ENCODE data around the gene SLC25A47.
"Not testable (repeated sequence)": the region's sequence is repeated elsewhere in the genome, so short reads cannot be mapped to it uniquely, and the experiment has no call there.

SLC25A47 gene

DNA sequence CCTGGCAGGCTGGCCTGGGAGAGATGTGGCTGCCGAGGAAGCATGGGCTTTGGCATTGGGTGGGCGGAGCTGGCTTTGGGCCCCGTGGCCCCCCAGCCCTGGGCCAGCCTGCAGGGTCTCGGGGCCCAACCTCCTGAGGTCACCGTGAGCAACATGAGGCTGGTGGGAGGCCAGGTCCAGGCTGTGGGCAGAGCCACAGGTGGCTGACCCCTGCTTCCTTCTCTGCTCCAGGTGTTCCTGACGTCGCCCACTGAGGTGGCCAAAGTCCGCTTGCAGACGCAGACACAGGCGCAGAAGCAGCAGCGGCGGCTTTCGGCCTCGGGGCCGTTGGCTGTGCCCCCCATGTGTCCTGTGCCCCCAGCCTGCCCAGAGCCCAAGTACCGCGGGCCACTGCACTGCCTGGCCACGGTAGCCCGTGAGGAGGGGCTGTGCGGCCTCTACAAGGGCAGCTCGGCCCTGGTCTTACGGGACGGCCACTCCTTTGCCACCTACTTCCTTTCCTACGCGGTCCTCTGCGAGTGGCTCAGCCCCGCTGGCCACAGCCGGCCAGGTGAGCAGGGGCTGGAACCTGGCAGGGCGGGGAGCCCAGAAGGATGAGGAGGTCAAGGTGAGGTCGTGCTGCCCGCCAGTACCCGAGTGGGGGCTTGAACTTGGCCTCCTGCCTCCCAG is 5.5 kb downstream of the SLC25A47 start:
- DNase-seq = no peak

DNA sequence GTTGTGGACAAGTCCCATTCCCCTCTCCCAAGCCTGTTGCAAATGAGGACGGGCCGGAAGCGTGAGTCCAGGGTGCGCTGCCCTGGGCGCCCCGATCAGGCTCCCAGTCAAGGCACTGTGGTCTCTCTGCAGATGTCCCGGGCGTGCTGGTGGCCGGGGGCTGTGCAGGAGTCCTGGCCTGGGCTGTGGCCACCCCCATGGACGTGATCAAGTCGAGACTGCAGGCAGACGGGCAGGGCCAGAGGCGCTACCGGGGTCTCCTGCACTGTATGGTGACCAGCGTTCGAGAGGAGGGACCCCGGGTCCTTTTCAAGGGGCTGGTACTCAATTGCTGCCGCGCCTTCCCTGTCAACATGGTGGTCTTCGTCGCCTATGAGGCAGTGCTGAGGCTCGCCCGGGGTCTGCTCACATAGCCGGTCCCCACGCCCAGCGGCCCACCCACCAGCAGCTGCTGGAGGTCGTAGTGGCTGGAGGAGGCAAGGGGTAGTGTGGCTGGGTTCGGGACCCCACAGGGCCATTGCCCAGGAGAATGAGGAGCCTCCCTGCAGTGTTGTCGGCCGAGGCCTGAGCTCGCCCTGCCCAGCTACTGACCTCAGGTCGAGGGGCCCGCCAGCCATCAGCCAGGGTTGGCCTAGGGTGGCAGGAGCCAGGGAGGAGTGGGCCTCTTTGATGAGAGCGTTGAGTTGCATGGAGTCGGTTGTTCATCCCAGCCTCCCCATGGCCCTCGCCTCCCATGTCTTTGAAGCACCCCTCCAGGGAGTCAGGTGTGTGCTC is 6.3 kb downstream of the SLC25A47 start:
- DNase-seq = no peak

DNA sequence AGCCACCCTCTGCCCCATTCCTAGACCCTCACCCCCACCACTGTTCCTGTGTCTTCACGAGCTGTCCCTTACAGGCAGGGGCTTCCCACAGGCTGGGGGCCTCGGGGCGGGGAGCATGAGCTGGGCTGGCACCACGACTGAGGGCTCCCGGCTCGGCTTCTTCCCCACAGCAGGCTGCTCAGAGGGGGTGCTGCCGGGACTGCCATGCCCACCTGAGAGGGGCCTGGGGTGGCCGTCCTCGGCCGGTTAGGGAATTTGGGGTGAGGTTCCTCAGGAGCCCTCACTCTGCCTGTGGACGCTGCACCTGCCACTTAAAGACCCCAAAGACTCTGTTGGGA is 6.8 kb downstream of the SLC25A47 start:
- DNase-seq = no peak

DNA sequence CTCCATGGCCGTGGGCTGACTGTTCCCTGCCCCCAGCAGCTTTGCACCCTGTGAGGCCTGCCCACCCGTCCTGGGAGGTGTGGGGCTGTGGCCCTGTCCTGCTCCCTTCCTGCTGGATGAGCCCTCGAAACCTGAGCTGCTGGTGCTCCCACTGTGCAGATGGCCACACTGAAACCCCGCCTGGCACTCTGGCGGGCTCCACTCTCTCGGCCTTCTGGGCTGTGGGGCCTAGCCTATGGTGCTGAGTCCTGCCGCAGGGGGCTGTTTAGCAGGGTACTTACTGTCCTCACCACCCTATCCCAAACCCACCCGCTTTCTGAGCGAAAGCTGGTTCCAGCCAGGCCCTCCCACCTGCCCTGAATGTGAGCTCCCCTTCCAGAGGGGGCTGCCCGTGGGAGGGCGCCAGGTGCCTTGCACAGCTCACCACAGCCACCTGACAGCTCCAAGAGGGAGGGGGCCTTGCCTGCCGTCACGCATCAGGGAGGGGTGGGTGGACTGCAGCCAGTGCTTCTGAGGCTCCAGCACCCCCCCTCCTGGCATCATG is 7.3 kb downstream of the SLC25A47 start:
- DNase-seq = peak; percentile 59 to 87

DNA sequence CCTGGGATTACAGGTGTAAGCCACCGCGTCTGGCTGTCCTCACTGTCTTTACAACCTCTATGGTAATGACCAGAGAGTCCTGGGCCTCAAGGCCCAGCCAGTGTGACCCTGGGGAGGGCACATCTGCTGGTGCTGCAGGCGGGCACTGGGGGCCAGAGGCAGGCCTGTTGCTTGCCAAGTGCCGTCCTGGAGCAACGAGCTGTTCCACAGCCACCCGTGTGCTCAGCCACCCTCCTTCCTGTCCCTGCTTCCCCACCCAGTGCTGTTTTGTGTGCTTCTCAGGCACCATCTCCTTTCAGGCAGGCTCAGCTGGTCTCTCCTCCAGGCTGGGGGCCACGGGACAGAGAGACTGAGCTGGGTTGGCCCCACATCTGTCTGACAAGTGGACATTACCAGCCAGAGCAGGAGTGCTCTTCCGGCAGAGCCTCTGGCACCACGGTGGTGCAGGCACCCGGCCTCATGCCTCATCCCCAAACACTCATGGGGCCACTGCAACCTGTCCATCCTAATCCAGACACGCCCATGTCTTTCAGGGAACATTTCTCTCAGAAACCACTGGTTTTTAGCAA is 9.0 kb downstream of the SLC25A47 start:
- no peak for DNase-seq

DNA sequence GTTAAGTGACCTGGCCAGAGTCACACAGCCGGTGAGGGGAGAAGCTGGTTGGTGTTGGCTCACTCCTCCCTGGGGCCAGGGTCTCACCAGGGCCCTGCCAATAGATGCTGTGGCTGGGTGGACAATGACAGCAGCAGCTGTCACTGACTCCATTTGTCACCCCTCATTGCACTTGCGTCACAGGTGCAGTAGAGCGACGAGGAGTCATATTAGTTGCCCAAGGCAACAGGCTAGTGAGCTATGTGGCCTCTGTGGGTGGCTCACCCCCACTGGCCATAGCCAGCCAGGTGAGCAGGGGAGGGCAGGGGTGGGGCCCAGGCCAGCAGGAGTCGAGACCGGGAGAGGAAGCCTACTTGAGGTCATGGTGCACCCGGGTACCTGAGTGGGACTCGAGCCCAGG is 9.7 kb downstream of the SLC25A47 start:
- no peak for DNase-seq

DNA sequence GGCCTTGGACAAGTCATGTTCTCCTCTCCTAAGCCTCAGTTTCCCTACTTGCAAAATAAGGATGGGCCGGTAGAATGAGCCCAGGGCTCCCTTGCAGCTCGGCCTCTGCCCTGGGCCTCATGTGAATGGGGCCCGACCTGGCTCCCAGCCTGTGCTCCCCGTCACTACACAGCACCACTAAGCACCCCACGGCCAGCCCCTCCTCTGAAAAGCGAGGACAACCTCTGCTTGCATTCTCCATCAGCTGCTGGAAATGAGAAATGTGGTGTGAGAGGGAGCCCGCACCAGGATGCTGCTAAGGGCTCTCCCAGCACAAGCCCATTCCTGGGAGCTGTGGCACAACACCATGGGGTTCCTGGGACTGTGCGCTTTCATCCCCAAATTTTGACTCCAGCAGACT is 10.2 kb downstream of the SLC25A47 start:
- no peak for DNase-seq

DNA sequence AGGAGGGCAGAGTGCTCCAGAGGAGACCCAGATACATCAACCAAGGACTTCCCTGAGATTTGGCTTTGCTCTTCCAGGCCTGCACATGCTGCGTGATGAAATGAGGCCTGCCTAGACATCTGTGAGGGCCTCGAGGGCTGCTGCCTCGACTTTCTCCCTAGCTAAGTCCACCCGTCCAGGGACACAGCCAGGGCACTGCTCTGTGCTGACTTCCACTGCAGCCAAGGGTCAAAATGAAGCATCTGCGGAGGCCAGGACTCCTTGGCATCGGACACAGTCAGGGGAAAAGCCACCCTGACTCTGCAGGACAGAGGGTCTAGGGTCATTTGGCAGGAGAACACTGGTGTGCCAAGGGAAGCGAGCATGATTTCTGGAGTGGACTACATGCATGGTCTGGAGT is 10.7 kb downstream of the SLC25A47 start:
- no peak for DNase-seq

DNA sequence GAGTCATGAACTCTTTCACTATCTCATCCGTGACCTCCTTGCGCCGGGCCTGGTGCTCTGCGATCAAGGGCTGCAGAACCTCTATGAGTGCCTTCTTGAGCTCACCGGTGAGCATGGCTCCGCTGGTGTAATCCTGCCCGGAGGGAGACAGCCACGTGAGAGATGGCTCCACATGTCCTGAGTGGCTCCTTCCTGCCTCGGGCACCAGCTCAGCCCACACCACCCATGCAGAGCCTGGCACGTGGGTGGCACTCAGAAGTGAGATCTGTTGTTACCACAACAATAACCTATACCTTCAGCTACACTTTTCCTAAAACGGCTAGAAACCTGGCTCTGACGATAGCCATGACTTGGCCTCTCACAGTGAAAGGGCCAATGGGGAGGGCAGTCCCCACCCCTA is 11.8 kb downstream of the SLC25A47 start:
- no peak for DNase-seq

DNA sequence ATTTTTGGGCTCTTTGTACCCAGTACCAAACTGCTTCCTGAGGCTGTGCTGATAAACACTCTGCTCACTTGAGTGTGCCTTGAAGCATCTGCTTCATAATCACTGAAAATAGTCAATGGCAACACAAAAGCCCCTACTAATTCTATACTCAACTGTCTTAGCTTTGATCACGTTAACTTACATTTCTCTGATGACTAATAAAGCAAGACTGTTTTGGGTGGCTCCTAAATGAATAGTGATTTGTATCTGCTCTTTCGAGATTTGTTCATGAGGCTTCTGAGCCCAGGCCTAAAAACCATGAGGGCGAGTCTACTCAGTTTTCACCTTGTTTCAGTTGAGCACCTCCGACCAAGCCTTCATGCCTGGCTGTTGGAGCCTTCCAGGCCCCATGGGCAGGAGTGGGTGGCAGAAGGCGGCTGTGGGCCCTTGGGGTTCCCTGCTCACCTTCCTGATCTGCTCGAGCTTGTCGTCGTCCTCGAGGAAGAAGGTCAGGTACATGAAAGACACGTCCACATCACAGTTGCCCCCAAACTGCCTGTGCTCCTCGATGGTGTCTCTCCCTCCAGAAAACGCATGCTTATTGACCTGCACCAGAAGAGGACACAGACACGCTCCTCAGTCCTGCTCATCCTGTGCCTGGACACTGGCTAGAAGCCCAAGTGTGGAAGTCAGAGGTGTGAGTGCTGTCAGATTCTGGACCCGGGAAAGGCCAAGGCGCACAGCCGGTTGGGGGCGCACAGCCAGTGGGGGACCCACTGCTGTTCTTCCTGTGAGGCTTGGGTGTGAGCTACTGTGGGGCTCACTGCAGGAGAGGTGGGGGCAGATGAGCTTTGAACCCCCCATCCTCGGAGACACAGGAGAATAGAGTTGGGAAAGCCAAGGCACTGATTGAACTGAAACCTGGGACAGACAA is 13.7 kb downstream of the SLC25A47 start:
- DNase-seq = no peak

DNA sequence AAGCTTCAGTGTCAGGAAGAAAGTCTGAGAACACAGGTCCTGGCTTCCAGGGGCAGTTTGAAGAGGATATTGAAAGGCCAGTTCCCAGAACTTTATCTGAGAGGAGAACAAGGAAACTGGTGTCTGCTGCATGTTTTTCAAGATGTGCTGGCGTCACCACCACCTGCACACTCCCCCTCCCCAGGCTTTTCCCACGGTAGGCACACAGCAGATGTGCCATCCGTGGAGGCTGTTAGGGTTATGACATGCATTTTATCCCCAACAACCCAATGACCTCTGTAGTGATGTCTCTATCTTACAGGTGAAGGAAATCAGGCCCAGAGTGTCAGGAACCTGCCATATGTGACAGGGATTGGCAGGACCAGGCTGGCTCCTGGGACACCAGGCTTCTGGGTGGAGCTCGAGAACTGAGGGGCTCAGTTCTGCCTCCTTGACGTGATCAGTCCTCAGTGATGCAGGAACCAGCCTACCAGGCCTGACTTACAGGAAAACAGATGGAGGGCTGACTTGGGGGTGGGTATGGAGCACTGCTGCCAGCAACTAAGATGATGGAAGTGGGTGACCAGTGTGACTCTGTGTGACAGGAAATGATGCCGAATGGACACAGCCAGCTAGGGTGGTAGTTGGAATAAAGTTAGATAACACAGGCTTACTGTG is 16.8 kb downstream of the SLC25A47 start:
- DNase-seq = peak in 1 of 2 experiments; percentile 29

DNA sequence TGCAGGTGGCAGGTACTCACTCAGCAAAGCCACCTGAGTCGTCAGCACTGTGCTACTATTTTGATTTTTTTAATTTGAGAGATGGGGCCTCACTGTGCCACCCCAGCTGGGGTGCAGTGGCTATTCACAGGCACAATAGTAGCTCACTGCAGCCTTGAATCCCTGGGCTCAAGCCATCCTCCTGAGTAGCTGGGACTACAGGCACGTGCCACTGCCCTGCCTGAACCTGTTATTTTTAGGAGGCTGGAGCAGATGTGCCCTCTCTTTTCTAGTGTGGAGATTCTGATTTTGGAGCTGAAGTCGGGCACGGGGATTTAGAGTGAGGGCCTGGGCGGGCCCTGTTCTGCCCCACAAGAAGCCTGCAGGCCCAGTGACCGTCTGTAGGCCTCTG is 17.3 kb downstream of the SLC25A47 start:
- no peak for DNase-seq

DNA sequence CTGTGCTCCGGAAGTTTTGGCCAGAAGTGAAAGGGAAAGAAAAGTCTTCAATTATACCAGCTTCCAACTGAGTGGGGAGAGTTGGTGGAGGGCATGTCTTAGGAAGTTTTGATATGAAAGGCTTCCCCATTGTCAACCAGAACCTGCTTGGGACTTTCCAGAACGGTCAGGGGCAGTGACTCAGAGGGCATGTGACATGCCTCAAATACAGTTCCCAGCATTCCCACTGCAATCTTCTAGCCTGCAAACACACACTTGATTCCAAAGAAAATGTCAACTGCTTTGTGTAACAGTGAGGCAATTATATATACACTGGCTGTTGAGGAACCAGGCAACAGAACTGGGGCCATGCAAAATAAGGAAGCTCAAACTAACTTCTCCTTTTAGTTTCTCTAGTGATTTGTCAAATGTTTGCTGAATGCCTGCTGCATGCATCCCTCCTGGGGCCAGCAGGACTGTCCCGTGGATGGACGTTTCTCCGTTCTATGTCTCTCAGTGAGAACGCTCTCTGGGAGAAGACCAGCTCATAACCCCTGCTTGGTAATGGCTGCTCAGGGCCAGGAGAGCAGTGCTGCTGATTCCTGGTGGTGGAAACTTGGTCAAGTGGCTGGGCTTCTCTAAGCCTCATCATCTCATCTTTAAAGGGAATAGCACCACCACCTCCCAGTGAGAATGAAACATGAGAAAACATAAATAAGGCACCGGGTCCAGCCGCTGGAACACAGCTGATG is 18.3 kb downstream of the SLC25A47 start:
- DNase-seq = no peak

DNA sequence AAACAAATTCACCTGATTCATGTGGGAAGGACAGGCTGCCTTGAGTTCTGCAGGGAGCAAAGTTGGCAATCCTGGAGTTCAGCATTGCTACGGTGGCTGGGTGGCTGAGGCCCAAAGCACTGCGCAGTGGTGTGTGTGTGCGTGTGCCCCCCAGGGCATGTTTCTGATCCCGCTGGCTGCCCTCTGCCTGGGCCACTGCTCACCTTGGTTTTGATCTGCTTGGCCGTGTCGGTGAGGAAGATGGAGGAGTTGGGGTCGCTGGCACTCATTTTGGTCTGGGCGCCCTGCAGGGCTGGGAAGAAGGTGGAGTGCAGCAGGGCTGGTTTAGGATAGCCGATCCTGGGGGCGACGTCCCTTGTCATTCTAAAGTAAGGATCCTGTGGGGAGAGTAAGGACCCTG is 19.1 kb downstream of the SLC25A47 start:
- DNase-seq = no peak

DNA sequence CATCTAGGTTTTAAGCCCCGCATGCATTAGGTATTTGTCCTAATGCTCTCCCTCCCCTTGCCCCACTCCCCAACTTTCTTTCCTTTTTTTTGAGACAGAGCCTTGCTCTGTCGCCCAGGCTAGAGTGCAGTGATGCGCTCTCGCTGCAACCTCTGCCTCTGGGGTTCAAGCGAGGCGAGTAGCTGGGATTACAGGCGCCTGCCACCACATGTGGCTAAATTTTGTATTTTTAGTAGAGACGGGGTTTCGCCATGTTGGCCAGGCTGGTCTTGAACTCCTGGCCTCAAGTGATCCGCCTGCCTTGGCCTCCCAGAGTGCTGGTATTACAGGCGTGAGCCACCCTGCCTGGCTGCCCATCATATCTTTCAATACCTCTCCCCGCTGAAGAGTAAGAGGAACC is 19.7 kb downstream of the SLC25A47 start:
- DNase-seq = not testable (repeated sequence)

DNA sequence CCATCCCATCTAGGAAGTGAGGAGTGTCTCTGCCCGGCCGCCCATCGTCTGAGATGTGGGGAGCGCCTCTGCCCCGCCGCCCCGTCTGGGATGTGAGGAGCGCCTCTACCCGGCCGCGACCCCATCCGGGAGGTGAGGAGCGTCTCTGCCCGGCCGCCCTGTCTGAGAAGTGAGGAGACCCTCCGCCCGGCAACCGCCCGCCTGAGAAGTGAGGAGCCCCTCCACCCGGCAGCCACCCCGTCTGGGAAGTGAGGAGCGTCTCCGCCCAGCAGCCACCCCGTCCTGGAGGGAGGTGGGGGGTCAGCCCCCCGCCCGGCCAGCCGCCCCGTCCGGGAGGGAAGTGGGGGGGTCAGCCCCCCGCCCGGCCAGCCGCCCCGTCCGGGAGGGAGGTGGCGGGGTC is 21.5 kb downstream of the SLC25A47 start:
- DNase-seq = not testable (repeated sequence)

DNA sequence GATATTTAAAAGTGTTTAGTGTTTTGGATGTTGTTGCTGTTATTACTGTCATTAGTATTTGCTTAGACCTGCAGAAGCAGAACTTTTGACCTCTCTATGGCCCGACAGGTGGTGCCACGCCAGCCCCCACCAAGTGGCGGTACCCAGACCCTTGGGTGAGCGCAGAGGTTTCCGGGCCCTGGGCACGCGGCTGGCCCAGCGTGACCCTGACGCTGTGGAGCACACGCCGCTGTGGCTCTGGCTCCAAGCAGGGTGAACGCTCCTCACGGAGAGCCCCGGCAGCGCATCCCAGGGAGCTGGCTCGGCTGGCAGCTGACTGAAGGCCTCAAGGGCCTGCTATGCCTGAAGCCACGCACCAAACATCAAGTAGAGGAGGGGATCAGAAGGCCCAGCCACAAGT is 22.6 kb downstream of the SLC25A47 start:
- peak; percentile 32 to 67 for DNase-seq

DNA sequence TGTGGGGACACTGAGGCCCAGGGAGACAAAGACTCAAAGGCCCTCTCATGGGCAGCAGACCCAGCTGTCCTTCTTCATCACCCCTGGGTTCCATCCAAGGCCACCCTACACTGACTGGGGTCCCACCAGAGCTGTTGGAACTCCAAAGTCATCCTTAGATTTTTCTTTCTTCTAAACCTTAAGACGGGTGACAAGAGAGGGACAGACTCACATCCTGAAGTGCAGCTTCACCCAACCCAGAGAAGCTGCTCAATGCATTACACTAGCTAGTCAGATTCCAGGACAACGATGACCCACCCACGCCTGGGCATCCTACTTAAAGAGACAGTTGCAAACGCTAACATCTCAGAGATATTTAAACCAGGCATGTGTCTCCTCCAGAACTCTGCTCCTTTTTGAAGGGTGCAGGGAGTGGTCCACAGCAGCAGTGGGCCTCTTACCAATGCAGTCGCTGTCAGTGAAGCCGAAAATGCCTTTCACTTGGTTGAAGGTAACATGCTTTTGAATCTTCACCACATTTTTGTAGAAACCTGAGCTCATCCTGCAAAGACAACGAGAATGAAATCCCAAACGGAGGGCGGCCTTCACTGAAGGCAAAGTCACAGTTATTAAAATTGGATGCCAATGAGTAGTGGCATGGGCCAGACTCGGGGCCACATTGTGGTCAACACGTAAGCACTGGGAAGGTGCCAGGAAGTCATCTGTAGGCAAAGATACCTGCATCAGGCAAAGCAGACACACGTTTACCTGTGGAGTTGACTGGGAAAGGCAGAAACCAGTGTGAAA is 23.4 kb downstream of the SLC25A47 start:
- no peak for DNase-seq

DNA sequence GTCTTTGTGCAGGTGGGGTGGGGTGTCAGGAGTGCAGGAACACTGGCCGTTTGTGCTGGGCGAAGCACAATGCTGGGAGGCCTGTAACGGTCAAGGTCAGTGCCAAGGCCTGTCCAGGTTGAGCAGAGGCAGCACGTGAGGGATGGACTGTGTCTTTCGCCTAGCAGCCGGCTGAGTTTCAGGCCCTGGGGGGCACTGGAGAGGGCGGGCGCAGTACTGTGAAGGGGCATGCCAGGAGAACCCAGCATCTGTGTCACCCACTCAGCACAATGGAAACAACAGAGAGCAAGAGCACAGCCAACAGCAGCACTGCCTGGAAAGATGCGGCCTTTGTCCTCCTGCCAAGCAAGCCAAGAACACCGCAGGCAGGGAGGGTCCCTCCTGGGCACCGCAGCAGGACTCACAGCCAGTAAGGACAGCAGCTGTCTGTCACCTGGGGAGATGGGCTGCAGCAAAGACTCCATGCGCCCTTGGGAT is 25.2 kb downstream of the SLC25A47 start:
- DNase-seq = no peak

DNA sequence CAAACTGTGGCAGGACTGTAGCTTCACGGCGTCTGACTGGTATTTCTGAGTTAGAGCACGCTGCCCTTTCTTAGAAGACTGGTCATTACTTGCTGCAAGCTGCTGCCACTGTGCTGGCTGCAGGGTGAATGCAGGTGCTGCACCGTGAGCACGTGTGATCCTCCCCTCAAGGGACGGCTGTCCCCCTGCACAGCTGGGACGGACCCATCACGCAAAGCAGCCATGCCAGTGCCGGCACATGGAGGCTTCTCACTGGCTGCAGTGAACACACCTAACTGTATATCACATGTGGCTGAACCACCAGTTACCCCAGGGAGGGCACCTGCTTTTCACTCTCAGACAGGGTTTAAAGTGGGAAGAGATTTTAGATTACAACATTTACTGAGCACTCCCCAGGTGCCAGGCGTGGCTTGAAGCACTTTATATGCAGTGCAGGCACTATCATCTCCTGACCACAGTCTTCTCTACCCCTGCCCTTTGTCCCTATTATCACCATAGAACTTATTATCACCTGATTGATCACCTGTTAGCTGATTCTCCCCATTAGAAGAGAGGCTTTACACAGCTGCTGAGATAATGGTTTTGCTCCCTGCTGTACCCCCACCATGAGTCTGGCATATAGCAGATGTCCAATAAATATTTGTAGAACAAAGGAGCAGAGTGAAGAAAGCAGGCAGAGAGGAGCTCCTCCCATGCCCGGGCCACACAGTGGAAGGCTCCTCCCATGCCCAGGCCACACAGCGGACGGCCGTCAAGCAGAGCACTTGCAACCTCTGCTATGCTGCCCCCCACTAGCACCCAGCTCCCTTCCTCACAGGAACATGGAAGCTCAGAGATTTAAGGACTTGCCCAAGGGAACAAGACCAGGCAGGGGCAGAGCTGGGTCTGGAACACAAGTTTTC is 25.9 kb downstream of the SLC25A47 start:
- DNase-seq = no peak
